HFFc6 (cell line): ENCODE data around the gene RASGEF1B. TPM values are rescaled to one million over a fixed set of nuclear protein-coding genes. Genes with fewer than 3 reads are reported as not detected.

Source experiments
- DNase-seq: peaks from one replicate; pipeline ENCODE4 v3.0.0-alpha.2; 2018
- H3K27ac Mint-ChIP-seq: 2 replicates; pipeline ENCODE4 v1.8.0; 2020; ENCODE audit warnings: mild to moderate bottlenecking, mixed read lengths
- H3K27me3 Mint-ChIP-seq: 2 replicates; pipeline ENCODE4 v1.8.0; 2021; ENCODE audit warnings: mild to moderate bottlenecking, moderate library complexity, mixed read lengths; ENCODE audit not compliant: insufficient read depth
- H3K36me3 Mint-ChIP-seq: 2 replicates; pipeline ENCODE4 v1.8.0; 2021; ENCODE audit warnings: low read depth, mixed read lengths
- H3K4me1 Mint-ChIP-seq: 2 replicates; pipeline ENCODE4 v1.8.0; 2020; ENCODE audit warnings: low read depth, mixed read lengths
- H3K4me3 Mint-ChIP-seq: 2 replicates; pipeline ENCODE4 v1.8.0; 2020; ENCODE audit warnings: mild to moderate bottlenecking, moderate library complexity, mixed read lengths
- H3K9me3 Mint-ChIP-seq: 2 replicates; pipeline ENCODE4 v1.8.0; 2020; ENCODE audit warnings: mild to moderate bottlenecking, mixed read lengths
- total RNA-seq, 6 experiments: library from RNA; stranded (reverse); fragmentation: NEBNext Ultra II Directional; extraction: Animal tissue kit (Norgen Biotek cat#: 25700); gene quantifications; 2 replicates in 1 of 6; 3 replicates in 5 of 6; pipeline ENCODE4 v1.2.3, GENCODE V29; 2021
- TF ChIP-seq, protein P1 (sequence below): fragments of 200-600 bp; sonication (generic); IDR thresholded peaks from 2 replicates; pipeline ENCODE4 v1.5.0; 2021; ENCODE audit warnings: antibody characterized with exemption, mild to moderate bottlenecking

Gene RASGEF1B
- total RNA-seq, 6 experiments from 2014 or later: not detected

GRCh38 chr4:81376720-81377119, 95.0 kb downstream of the RASGEF1B start:
- Mint-ChIP-seq H3K9me3 (no peaks in the 10 kb centered on the region; the same call in 1 of the 2 replicates), H3K4me3 (no peak overlapping the region), H3K36me3 (no peaks in the 10 kb centered on the region), H3K4me1 (no peaks in the 10 kb centered on the region), H3K27me3 (no peaks in the 10 kb centered on the region), H3K27ac (no peak overlapping the region)
- TF ChIP-seq, protein P1, sequence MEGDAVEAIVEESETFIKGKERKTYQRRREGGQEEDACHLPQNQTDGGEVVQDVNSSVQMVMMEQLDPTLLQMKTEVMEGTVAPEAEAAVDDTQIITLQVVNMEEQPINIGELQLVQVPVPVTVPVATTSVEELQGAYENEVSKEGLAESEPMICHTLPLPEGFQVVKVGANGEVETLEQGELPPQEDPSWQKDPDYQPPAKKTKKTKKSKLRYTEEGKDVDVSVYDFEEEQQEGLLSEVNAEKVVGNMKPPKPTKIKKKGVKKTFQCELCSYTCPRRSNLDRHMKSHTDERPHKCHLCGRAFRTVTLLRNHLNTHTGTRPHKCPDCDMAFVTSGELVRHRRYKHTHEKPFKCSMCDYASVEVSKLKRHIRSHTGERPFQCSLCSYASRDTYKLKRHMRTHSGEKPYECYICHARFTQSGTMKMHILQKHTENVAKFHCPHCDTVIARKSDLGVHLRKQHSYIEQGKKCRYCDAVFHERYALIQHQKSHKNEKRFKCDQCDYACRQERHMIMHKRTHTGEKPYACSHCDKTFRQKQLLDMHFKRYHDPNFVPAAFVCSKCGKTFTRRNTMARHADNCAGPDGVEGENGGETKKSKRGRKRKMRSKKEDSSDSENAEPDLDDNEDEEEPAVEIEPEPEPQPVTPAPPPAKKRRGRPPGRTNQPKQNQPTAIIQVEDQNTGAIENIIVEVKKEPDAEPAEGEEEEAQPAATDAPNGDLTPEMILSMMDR: no peak
- no peak for DNase-seq
